Stimulated activated CD8-positive, alpha-beta memory T cell treated with anti-CD3 and anti-CD28 coated beads, Interleukin-12 subunit alpha, Interleukin-12 subunit beta, amount 100 ng/mL, for 24 hours (primary cell): ENCODE data around the gene NEU3.
"Not testable (repeated sequence)": the region's sequence is repeated elsewhere in the genome, so short reads cannot be mapped to it uniquely, and the experiment has no call there.

ENCODE experiments used
- DNase-seq: peaks from one replicate; pipeline ENCODE4 v3.0.0-alpha.2; 2020; ENCODE audit errors: extremely low read depth

Gene NEU3

GRCh38 chr11:74988541-74989259 lies at the start of gene NEU3:
Gene NEU3, plus strand, starts transcription at chr11:74988933. Its CDS starts 128 bp downstream, at chr11:74989061.
- peak; percentile 78 for DNase-seq

GRCh38 chr11:74941492-74941891 lies 47.2 kb upstream of the NEU3 start:
- no peak for DNase-seq

GRCh38 chr11:74942073-74942759 lies 46.5 kb upstream of the NEU3 start:
- DNase-seq, result no peak

GRCh38 chr11:74948546-74948897 lies 40.2 kb upstream of the NEU3 start:
- DNase-seq, result no peak

- DNase-seq, result peak; percentile 96
These were observed 39.6 kb upstream of the NEU3 start, which contains the start of the genes SPCS2 and XRRA1 for GRCh38 chr11:74948898-74949752. Gene SPCS2, plus strand, starts transcription at chr11:74949266. Its CDS starts 20 bp downstream, at chr11:74949286. Gene XRRA1, minus strand, starts transcription at chr11:74949091. Its CDS starts 8,213 bp downstream, at chr11:74940878.

- no peak for DNase-seq
These were observed 39.0 kb upstream of the NEU3 start for GRCh38 chr11:74949753-74950137.

- no peak for DNase-seq
These were observed 38.3 kb upstream of the NEU3 start for GRCh38 chr11:74950374-74950969.

GRCh38 chr11:74951226-74951625 lies 37.5 kb upstream of the NEU3 start:
- no peak for DNase-seq

GRCh38 chr11:74952752-74953151 lies 36.0 kb upstream of the NEU3 start:
- DNase-seq, result no peak

GRCh38 chr11:74953451-74953850 lies 35.3 kb upstream of the NEU3 start:
- DNase-seq, result no peak

GRCh38 chr11:74954199-74954598 lies 34.5 kb upstream of the NEU3 start:
- DNase-seq, result no peak

GRCh38 chr11:74956397-74957015 lies 32.2 kb upstream of the NEU3 start:
- DNase-seq, result no peak

- DNase-seq, result no peak
These were observed 30.6 kb upstream of the NEU3 start for GRCh38 chr11:74957937-74958629.

GRCh38 chr11:74960128-74960527 lies 28.6 kb upstream of the NEU3 start:
- not testable (repeated sequence) for DNase-seq

- DNase-seq, result no peak
These were observed 22.1 kb upstream of the NEU3 start for GRCh38 chr11:74966651-74967050.

GRCh38 chr11:74970852-74971395 lies 17.8 kb upstream of the NEU3 start:
- no peak for DNase-seq

GRCh38 chr11:74971424-74971823 lies 17.3 kb upstream of the NEU3 start:
- DNase-seq, result no peak

- no peak for DNase-seq
These were observed 10.7 kb upstream of the NEU3 start for GRCh38 chr11:74978041-74978440.

- DNase-seq, result no peak
These were observed 8.1 kb upstream of the NEU3 start for GRCh38 chr11:74980634-74981033.

- no peak for DNase-seq
These were observed 6.8 kb upstream of the NEU3 start for GRCh38 chr11:74981888-74982287.

- DNase-seq, result no peak
These were observed 4.7 kb upstream of the NEU3 start for GRCh38 chr11:74984070-74984469.
